A549 treated with Hydrocortisone at 1 μM for 4 hours (cell line): Measurements from ENCODE around the gene COL9A2. TPM values are rescaled to one million over a fixed set of nuclear protein-coding genes. Genes with fewer than 3 reads are reported as not detected.

Experiments
- total RNA-seq: library from RNA; stranded (reverse); fragments of 200-300 nt; extraction: Qiagen RNA extraction; gene quantifications from 5 replicates; pipeline ENCODE4 v1.2.3, GENCODE V29; 2022

Gene COL9A2
- 0.09 to 0.31 TPM (median 0.20 TPM) in 5 replicates for total RNA-seq

GRCh38 chr1:40316595-40317393, at the start of gene COL9A2:
TSS of gene COL9A2 (minus strand) at chr1:40317286. CDS start at chr1:40317197, 89 bp downstream.

DNA sequence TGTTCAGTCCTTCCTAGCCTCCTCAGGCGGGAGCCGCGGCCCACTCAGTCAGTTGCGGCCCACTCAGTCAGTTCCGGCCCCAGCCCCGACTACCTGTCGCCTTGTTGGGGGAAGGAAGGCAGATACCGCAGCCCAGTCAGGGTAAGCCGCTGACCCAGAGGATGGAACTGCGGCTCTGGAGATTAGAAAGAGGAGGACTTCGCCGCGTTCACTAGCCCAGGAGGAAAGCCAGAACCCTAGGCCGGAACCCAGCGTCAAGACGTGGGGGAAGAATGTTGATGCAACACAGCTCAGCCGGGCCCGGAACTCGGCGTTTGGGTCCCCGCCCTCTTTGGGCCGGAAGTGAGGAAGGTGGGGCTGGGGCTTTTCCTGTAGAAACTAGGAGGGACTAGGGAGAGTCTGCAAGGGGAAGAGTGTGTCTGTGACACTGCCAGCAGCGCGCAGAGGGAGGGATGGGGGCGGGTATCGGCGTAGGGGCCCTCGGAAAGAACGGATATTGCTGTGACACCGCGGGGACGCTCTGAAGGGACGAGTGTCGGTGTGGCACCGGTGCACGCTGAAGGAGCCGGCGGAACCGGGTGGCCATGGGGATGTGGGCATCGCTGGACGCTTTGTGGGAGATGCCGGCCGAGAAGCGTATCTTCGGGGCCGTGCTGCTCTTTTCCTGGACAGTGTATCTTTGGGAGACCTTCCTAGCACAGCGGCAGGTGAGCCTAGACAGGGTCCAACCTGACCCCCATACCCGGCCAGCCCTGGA, 59.2 kb downstream of the COL9A2 start, which contains the start of gene ZMPSTE24:
Gene ZMPSTE24, plus strand, starts transcription at position 549 of the 757 bp plus-strand sequence. Its CDS starts 36 bp downstream, at position 585.

Other genes with a start within 250 kb of the COL9A2 start
- 62.3 to 75.2 TPM (median 62.9 TPM) in 5 replicates for gene PPT1, start 220.0 kb downstream of the COL9A2 start, total RNA-seq
- 4.5 to 6.9 TPM (median 5.6 TPM) in 5 replicates for gene RLF, start 155.9 kb downstream of the COL9A2 start, total RNA-seq
- not detected in 5 replicates for gene TMCO2, start 69.3 kb downstream of the COL9A2 start, total RNA-seq
- 34.1 to 48.3 TPM (median 38.4 TPM) in 5 replicates for gene ZMPSTE24, start 59.0 kb downstream of the COL9A2 start, total RNA-seq
- gene SMAP2, start 56.4 kb upstream of the COL9A2 start, total RNA-seq, result 9.0 to 10.0 TPM (median 9.8 TPM) in 5 replicates
- 1.2 to 2.4 TPM (median 1.8 TPM) in 5 replicates for gene ZFP69B, start 133.2 kb upstream of the COL9A2 start, total RNA-seq
- gene ZFP69, start 160.0 kb upstream of the COL9A2 start, total RNA-seq, result not detected in 5 replicates
- gene EXO5, start 191.5 kb upstream of the COL9A2 start, total RNA-seq, result 3.2 to 4.7 TPM (median 4.0 TPM) in 5 replicates
- gene ZNF684, start 214.4 kb upstream of the COL9A2 start, total RNA-seq, result 1.5 to 3.2 TPM (median 2.4 TPM) in 5 replicates